Adrenal gland (tissue), 12 donors: ENCODE measurements around the gene SLC35F6. TPM values are rescaled to one million over a fixed set of nuclear protein-coding genes. Genes with fewer than 3 reads are reported as not detected.

Experiments used
- DNase-seq, 7 donors: peaks; one replicate each; pipeline ENCODE4 v3.0.0-alpha.2; 2019 to 2020
- H3K27ac ChIP-seq, 5 donors: fragments of 200-600 bp; sonication (generic) in 4 of 5; 1 replicate in 3 of 5; 2 replicates in 2 of 5; pipeline versions ENCODE4 v1.5.1 to v1.8.0; 2016 to 2020; ENCODE audit warnings: mild to moderate bottlenecking in 1 of 5
- H3K27me3 ChIP-seq: fragments of 200-600 bp; 2 replicates; pipeline ENCODE4 v1.8.0; 2021
- H3K36me3 ChIP-seq, 2 donors: fragments of 200-600 bp; replicated peaks in 1 of 2; 1 replicate in 1 of 2; 2 replicates in 1 of 2; pipeline versions ENCODE4 v1.5.1 to v1.8.0; 2018 to 2022
- H3K4me1 ChIP-seq, 2 donors: fragments of 200-600 bp; replicated peaks in 1 of 2; 1 replicate in 1 of 2; 2 replicates in 1 of 2; pipeline versions ENCODE4 v1.5.1 to v1.8.0; 2018 to 2021
- H3K4me3 ChIP-seq, 4 donors: fragments of 200-600 bp; sonication (generic) in 3 of 4; one replicate each; pipeline ENCODE4 v1.5.1; 2016 to 2018
- H3K9me3 ChIP-seq, 3 donors: fragments of 200-600 bp; sonication (generic) in 1 of 3; replicated peaks in 1 of 3; 1 replicate in 2 of 3; 2 replicates in 1 of 3; pipeline versions ENCODE4 v1.5.1 to v1.8.0; 2016 to 2021
- CTCF ChIP-seq, 6 experiments: fragments of 450-650 bp in 4 of 6; fragments of 200-600 bp in 2 of 6; sonication (generic) in 1 of 6; IDR thresholded peaks; 1 replicate in 5 of 6; 2 replicates in 1 of 6; pipeline versions ENCODE4 v1.5.1 to v1.8.0; 2016 to 2021; ENCODE audit warnings: antibody characterized with exemption in 6 of 6, mild to moderate bottlenecking in 2 of 6, moderate library complexity in 1 of 6
- POLR2A ChIP-seq, 2 donors: fragments of 450-650 bp; IDR thresholded peaks; one replicate each; pipeline ENCODE4 v1.6.1; 2017; ENCODE audit warnings: antibody characterized with exemption in 2 of 2, mild to moderate bottlenecking in 2 of 2, moderate library complexity in 1 of 2
- WGBS, 4 donors: extraction: QIAGEN DNeasy Blood & Tissue Kit in 2 of 4; methylation state at CpG; one replicate each; pipeline versions ENCODE4 v1.1.5 to v1.1.7; 2013 to 2017; 5-methylcytosine and 5-hydroxymethylcytosine counted together
- intact Hi-C, 2 donors: fragments of 100-400 bp; cut with DNase I; formaldehyde crosslinking; loops; one replicate each; pipeline versions ENCODE4 v1.14.1 to v1.15.0; 2022 to 2023
- polyA plus RNA-seq, 3 donors: library from polyadenylated mRNA; stranded (reverse); fragments of 200-250 nt in 2 of 3; fragments of 350-450 nt in 1 of 3; fragmentation: Illumina TruSeq in 1 of 3; extraction: RNeasy Lipid Tissue Mini Kit (QIAGEN cat#74804) in 1 of 3; gene quantifications; one replicate each; pipeline ENCODE4 v1.2.3, GENCODE V29; 2013 to 2014
- total RNA-seq, 9 donors: library from RNA; depleted of rRNA in 4 of 9; stranded (reverse); fragments of >200 nt in 4 of 9; fragments of 120-200 nt in 1 of 9; fragmentation: NEBNext Ultra II Directional in 1 of 9; extraction: Animal tissue kit (Norgen Biotek cat#: 25700) in 1 of 9; gene quantifications; one replicate each; pipeline versions ENCODE4 v1.1.0 to v1.2.4, GENCODE V29; 2013 to 2023
- donor health status: healthy with polysubstance abuse.
- donor health status: Bipolar disorder and iron deficiency.
- donor health status: DM: yes; HTN: yes; CAD: no.
- donor health status: DM: no; HTN: no; CAD: no.
- donor health status: DM: no; HTN: no; CAD: no.
- donor health status: DM: yes; HTN: yes; CAD: no.

Gene SLC35F6
- total and polyA plus RNA-seq, 12 donors: 20.0 to 92.4 (median 56.7) TPM

GRCh38 chr2:26752656-26753055, 11.4 kb upstream of the SLC35F6 start:
- DNase-seq: no peak
- intact Hi-C loops: no loop called here
- no peaks in the 10 kb centered on the region for H3K9me3 ChIP-seq
- no peak overlapping the region for H3K27ac ChIP-seq
- no peak for TF ChIP-seq CTCF (IDR thresholded peaks at IDR 0.05)
- TF ChIP-seq POLR2A (IDR thresholded peaks at IDR 0.05): no peak
- 78 to 86% (median 84%) methylated on average over 3 of the region's 3 CpGs for WGBS, 4 donors
- no peaks in the 10 kb centered on the region for H3K36me3 ChIP-seq
- H3K27me3 ChIP-seq: no peaks in the 10 kb centered on the region
- H3K4me3 ChIP-seq: no peak overlapping the region
- peaks cover 0 to 4% of the 10 kb centered on the region in 2 donors for H3K4me1 ChIP-seq

- DNase-seq: no peak
- TF ChIP-seq CTCF (IDR thresholded peaks at IDR 0.05) (no peak), POLR2A (IDR thresholded peaks at IDR 0.05) (no peak)
- Histone ChIP-seq H3K4me1 (peaks cover 15 to 21% of the 10 kb centered on the region in 2 donors), H3K27ac (no peak overlapping the region), H3K27me3 (no peaks in the 10 kb centered on the region), H3K9me3 (no peaks in the 10 kb centered on the region), H3K36me3 (no peaks in the 10 kb centered on the region), H3K4me3 (no peak overlapping the region)
- intact Hi-C loops: no loop called here
- 93 to 97% (median 95%) methylated on average over 4 of the region's 4 CpGs for WGBS, 4 donors
These were observed 9.5 kb upstream of the SLC35F6 start for GRCh38 chr2:26754539-26754938.

GRCh38 chr2:26754972-26755670, 9.0 kb upstream of the SLC35F6 start:
- peaks cover 15 to 21% of the 10 kb centered on the region in 2 donors for H3K4me1 ChIP-seq

GRCh38 chr2:26756337-26756736, 7.7 kb upstream of the SLC35F6 start:
- no peak overlapping the region for H3K4me3 ChIP-seq
- DNase-seq: no peak
- intact Hi-C loops: no loop called here
- no peak overlapping the region for H3K27ac ChIP-seq
- peaks cover 15 to 21% of the 10 kb centered on the region in 2 donors for H3K4me1 ChIP-seq
- no peaks in the 10 kb centered on the region for H3K27me3 ChIP-seq
- no peak for TF ChIP-seq CTCF (IDR thresholded peaks at IDR 0.05)
- no peak for TF ChIP-seq POLR2A (IDR thresholded peaks at IDR 0.05)
- no peaks in the 10 kb centered on the region for H3K36me3 ChIP-seq
- no peaks in the 10 kb centered on the region for H3K9me3 ChIP-seq
- 64 to 71% (median 69%) methylated on average over 5 of the region's 5 CpGs for WGBS, 4 donors

More at GRCh38 chr2:26754972-26755670, 9.0 kb upstream of the SLC35F6 start:
- Histone ChIP-seq H3K9me3 (no peaks in the 10 kb centered on the region), H3K36me3 (no peaks in the 10 kb centered on the region), H3K27me3 (no peaks in the 10 kb centered on the region), H3K4me3 (no peak overlapping the region), H3K27ac (no peak overlapping the region)
- no peak for TF ChIP-seq CTCF (IDR thresholded peaks at IDR 0.05)
- no peak for TF ChIP-seq POLR2A (IDR thresholded peaks at IDR 0.05)
- intact Hi-C loops: no loop called here
- no peak for DNase-seq
- 71 to 83% (median 81%) methylated on average over 4 of the region's 4 CpGs for WGBS, 4 donors
